GM18868 (cell line): ENCODE data around the gene ITSN1.

Experiments used
- ATAC-seq: cut with Tn5 transposase; IDR thresholded peaks from one replicate; pipeline ENCODE4 v1.9.1; 2021; ENCODE audit warnings: mild to moderate bottlenecking, moderate library complexity; ENCODE audit not compliant: unreplicated experiment

The ITSN1 gene

DNA sequence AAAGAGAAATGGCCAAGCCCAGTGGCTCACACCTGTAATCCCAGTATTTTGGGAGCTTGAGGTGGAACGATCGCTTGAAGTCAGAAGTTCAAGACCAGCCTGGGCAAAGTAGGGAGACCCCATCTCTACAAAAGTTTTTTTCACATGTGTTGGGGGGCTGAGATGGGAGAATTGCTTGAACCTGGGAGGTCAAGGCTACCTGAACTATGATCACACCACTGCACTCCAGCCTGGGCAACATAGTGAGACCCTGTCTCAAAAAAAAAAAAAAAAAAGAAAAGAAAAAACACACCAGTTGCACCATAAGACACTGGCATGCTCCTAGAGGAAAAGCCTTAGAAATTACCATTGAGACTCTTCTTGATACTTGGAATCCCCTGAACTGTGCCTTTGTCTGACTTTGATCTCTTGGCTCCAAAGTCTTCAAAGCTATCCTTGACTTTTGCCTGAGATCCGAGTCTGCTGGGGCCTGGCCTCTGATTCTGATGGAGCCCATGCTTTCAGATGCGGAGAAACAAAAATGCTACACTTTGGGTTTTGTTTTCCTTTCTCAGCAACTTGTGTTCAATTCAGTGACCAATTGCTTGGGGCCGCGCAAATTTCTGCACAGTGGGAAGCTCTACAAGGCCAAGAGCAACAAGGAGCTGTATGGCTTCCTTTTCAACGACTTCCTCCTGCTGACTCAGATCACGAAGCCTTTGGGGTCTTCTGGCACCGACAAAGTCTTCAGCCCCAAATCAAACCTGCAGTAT lies 239.6 kb downstream of the ITSN1 start:
- no peak for ATAC-seq

DNA sequence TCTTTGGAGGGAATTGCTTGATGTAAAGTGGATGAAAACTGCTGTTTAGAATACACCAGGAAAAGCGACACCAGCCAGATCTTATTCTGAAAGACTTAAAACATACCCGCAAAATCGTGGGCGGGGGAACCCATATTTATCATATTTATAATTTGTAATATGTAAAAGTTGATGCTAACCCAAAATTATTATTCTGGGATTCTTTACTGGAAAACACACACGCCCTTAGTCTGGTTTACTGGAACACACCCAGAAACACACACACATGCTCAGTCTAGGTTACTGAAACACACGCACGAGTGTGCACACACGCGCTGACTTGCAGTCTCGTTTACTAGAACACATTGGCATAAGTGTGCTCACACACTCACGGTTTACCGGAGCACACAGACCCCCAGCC lies 240.8 kb downstream of the ITSN1 start:
- no peak for ATAC-seq

DNA sequence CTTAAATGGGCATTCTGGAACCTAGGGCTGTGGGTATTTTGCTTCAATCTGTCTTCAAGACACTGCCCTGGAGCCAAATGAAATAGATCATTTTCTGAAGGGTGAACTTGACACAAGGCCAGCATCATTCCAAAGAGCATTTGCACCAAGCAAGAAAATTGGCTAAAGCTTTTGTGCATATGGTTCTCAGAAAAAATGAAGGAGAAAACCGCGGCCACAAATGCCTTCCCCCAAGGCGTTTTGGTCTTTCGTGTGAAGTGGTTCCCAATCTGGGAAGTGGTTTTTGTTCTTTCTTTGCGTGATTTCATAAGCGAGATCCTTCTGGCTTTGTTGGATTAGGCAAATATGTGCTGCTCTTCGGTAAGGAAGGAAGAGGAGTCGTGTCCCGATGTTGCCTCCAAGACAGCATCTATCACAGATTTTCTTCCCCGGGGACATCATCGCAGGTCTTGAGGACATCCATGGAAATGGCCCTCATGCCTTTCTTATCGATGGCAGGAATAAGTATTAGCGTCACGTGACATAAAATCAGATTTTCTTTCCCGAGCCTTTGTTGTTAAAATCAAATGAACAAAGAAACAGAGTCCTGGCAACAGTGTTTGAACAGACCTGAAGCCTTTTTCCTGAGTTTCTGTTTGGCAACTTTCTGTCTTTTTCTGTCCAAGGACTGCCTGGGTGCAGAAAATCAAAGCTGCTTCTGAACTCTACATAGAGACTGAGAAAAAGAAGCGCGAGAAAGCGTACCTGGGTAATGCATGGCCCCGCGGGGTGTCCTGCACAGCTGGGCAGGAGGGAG lies 242.3 kb downstream of the ITSN1 start:
- ATAC-seq = no peak

DNA sequence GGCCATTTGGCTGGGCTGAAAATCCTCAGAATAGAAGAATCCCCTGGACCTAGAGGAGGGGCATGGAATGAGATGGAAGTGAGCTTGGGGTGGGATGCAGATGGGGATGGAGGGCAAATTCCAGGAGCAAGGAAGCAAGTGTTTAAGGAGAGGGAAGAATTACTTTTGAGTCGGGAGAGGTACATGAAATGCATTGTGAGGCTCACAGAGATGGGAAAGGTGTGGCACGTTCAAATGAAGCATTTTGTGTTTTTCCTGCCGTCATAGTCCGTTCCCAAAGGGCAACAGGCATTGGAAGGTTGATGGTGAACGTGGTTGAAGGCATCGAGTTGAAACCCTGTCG lies 242.8 kb downstream of the ITSN1 start:
- no peak for ATAC-seq

DNA sequence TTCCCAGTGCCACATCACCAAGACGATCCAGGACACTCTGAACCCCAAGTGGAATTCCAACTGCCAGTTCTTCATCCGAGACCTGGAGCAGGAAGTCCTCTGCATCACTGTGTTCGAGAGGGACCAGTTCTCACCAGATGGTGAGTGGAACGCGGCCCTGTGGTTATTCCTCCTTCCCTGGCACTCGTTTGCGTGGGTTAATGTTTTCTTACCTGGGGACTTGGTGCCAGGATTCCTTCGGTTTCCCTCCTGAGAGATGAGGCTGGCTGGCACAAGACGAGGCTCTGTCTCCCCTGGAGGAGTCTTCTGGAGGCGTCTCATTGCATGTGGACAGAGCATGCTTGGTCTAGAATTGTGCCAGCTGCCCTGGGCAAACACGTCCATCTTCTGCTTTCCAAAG lies 244.0 kb downstream of the ITSN1 start:
- no peak for ATAC-seq

DNA sequence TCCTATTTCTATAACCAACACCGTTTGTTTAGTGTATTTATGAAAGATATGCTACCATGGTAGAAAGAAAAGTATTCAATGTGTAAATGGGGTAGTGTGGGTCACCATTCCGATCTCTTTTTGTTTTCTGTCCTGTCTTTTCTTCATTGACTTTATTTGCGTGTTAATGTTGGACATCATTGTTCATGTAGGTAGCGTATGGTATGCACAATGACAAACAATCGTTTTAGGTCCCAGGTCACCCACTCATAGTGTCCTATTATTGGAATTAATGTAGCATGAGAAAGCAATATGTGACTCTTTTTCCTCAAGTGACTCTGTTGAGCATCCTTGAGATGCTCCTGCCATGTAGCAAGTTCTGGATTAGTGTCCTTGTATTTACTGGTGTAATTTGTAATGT lies 247.9 kb downstream of the ITSN1 start:
- no peak for ATAC-seq

DNA sequence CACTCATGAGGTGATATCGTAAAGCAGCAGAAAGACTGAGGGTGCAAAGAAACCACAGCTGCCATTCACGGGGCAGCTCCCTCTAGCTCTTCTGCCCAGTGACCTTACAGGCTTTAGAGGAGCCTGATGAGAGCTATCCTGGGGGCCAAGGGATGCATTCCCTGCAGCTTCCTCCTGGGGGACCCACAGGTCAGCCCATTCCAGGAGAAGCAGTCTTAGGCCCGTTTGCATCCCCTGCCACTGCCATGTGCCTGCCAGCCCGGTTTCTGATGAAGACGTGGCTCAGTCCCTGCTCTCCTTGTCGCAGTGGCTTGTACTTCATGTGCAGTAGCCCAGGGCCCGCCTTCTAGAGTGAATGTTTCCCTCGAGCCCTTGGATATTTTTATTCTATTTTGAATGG lies 250.6 kb downstream of the ITSN1 start:
- ATAC-seq = no peak

DNA sequence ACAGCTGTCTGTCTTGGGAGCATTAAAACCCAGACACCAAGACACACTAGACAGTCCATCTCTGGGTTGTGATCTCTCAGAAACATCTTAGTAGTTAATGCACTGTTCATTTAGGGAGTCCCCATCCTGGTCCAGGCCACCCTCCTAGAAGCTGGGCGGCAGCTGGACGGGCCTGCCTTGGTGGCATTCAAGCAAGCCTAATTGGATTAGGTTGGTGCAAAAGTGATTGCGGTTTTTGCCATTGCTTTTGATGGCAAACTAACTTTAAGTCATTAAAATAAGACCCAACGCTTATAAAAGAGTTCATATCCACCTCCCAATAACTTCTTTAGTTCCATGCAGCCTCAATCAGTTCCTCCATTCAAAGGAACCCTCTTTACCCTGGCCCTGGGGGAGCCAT lies 251.6 kb downstream of the ITSN1 start:
- ATAC-seq = no peak

DNA sequence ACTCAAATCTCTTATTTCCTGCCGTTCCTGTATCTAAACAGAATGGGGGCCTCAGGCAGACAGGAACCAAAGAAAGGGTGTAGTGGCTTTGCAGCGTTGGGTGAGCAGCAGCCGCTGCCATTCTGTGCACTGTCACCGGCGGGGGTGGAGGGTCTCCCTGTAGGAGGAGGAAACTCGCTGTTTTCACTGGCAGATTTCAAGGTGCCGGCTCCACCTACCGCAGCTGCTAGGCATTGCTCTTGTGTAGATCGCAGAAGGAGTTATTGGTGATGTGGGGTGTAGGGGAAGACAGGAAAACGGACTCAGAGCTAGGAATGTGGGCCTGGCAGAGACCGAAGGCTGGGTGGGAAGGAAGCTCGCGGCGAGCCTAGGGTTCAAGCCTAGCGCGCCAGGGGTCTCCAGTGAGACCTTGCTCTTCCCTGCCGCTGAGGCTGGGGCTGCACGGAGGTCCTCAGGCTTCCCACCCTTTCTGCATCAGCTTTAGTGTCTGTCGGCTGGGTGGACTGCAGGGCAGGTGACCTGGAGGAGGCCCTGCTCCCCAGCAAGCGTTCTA lies 252.5 kb downstream of the ITSN1 start:
- peak; percentile 68 for ATAC-seq

DNA sequence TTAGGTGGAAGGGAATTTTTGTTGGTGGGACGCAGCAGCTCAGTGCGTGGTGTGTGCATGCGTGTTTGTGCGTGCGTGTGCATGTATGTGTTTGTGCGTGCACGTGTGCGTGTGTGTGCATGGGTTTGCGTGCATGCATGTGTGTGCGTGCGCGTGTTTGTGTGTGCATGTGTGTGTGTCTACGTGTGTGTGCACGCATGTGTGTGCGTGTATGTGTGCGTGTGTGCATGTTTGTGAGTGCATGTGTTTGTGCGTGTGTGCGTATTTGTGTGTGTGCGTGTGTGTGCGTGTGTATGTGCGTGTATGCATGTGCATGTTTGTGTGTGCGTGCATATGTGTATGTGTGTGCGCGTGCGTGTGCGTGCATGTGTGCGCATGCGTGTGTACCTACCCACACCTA lies 253.1 kb downstream of the ITSN1 start:
- no peak for ATAC-seq

DNA sequence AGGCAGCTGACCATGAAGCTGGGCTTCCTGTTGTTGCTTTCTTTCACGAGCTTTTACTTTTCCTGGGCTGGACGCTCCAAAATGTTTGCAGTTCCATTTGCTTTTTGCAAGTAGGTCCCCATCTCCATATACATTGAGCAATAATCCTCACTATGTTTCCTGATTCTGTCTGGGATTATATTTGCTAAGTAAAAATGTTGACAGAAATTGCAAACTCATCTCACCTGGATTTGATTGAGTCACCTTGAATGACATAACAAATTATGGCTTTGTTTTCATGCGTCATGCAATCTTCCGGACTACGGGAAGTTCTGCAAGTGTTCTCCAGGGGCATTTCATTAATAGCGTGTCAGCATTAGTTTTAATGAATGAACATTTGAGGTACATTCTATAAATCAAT lies 254.4 kb downstream of the ITSN1 start:
- ATAC-seq = no peak

DNA sequence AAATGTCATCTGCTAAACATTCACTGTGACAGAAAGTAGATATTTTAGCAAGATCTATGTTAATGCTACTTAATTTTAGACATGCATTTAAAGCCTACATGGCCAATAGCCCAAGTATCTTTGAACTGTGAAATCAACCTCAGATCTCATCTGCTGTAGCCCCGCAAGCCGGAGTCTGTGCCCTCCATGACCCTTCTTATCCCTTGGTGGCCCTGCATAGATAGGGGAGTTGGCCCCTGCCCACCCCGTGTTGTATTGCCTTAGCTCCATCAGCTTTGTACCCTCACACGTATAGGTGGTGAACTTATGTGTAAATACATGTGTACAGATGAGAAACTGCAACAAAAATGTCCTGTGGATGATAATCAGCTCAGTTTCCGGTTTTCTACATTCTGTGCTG lies 254.8 kb downstream of the ITSN1 start:
- no peak for ATAC-seq

DNA sequence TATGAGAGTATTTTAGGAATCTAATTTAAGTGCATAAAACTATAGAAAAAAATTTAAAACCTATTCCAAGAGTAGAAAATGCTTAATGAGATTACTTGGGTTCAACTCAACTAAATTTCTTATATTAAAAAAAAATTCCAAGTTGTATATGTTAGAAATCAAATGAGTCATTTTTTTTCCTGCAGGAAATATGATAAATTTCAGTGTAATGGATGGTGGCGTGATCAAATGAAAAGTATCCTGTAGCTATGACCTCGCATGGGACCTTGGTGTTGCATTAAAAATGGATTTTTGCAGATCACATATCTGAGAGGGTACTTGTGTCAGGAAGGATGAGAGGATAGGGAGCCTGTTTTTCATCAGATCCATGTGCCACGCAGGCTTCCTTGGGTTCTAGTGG lies 255.4 kb downstream of the ITSN1 start:
- no peak for ATAC-seq

DNA sequence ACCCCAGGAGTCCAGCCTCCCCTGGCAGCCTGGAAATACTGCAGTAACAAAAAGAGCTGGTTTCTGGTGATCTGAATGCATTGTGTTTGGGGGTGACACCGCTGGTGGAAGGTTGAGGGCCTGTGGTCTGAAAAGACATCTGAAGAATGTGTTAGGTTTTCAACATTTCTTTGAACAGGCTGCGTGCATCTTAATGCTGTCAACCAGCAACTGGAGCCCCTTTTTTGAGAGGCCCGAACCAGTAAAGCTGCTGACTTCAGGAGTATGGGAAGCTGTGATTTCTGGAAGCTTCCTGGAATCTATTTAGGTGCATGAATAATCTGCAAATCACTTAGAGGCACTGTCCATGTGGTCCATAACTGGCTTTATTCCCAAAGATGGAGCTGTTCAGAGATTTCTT lies 256.3 kb downstream of the ITSN1 start:
- no peak for ATAC-seq

DNA sequence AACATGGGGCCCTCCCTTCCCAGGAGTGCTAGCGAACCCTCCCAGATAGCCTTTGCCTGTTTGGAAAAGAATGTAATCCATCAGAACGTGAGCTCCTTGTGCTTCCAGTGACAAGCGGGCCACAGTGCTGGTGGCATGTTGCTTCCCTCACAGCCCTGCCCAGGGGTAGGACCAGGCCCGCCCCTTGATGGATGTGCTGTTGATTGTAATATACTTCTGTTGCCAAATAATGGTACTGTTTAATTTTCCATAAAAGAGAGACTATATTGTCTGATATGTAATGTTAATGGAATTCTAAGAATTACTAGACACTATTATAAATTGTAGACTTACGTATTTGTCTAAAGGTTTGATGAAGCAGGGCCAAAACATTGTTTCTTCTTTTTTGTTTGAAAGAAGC lies 256.9 kb downstream of the ITSN1 start:
- ATAC-seq = no peak

DNA sequence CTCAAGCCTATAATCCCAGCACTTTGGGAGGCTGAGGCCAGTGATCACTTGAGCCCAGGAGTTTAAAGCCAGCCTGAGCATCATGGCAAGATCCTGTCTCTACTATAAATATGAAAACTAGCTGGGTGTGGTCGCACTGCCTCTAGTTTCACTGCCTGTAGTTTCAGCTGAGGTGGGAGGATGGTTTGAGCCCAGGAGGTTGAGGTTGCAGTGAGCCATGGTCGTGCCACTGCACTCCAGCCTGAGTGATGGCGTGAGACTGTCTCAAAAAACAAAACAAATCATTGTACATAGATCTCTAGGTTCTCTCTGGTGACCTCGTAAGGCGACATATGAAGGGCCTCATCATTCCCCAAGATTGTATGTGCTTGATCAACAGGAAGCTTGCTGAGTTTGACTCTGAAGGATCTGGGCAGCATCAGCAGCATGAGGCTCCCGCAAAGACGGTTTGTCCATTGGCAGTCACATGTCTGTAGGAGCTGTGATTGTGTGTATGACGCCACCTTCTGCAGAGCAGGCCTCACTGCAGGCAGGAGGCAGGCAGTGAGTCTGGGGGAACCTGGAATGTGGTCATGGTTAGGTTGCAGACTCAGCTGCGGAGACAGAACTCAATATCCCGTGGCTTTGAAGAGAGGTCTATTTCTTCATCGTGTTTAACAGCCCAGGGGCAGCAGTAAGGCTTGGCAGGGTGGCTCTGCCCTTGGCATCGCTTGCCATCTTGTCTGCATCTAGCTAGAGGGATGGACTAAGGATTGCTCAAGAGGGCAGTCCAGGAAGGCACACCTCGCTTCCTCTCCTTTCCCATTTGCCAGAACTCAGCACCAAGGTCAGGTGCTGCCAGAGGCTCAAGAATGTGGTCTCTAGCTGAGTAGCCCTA lies 259.3 kb downstream of the ITSN1 start:
- ATAC-seq = no peak

DNA sequence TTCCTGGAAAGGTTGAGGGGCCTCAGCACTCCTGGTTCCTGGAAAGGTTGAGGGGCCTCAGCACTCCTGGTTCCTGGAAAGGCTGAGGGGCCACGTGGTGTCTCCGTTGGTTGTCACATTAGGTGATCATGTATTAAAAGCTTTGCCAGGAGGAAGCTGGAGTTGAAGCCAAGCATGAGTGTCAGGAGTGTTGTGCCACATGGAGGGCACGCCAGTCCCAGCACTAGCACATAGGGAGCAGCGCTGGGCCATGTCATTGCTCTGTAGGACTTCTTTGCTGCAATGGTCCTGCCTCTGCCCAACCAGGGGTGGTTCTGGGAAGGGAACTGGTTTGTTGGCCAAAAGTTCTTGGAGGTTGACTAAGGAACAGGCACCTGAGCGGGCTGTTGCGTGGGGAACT lies 260.0 kb downstream of the ITSN1 start:
- no peak for ATAC-seq

DNA sequence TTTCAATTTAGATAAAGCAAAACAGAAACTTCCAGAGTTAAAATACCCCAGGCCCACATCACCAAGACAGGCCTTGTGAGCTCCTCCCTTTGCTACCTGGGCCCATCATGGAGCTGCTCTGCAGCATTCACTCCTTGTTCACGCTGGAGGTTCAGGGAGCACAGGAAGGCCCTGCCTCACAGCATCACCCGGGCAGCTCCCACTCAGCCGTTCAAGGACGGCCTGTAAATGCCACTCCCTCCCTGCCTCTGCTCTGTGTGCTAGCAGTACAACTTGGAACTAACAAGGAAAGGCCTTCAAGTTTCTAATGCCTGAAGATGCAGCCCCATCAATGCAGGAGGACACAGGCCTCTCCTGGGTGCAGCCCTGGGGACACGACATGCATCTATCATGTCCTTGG lies 261.7 kb downstream of the ITSN1 start:
- ATAC-seq = no peak

DNA sequence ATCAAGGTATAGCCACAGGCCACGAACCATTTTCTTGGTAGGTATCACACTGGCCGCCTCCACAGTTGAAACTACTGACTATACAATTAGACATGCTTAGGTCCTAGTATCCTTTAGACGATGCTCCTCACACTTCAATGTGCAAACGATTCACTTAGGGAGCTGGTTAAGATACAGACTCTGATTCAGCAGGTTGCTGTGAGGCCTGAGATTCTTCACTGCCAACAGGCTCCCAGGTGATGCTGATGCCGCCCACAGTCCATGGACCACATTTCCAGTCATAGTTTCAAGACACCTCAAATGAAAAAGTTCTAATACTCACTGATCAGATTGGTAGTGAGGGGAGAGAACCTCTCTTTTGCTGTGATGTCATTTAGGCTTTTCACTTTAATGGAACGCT lies 266.5 kb downstream of the ITSN1 start:
- no peak for ATAC-seq

DNA sequence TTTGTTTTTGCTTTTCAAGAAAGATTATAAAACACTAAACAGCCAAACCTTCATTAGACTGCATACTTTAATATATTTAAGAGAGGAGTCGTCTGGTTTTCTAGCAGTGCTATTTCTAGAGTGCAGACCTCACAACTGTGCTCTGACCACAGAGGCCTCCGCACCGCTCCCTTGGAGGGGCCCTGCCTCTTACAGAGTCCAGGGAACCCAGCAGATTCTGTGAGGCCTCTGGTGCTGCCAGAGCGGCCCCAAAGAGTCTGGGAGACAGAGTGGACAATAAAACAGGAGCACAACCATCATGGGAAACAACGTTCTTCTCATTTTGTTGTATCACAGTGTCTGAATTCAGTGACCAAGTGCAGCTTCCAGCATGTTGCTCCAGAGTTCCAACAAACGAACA lies 267.5 kb downstream of the ITSN1 start:
- no peak for ATAC-seq

DNA sequence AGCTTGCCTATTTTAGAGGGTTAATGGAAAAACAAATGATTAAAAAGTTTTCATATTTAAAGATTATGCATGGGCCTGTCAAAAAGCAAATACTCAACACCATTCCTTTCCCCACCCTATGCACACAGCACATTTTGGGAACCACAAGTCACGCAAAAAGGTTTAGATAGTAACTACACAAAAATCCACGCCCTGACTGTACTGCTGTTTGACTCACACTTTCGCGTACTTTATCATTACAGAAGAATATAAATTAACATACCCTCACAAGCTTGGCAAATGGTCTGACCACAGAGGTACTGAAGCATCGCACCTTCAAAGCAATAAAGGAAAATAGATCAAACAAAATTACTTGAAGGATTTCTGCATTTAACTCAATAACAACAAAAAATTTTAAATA lies 271.9 kb downstream of the ITSN1 start:
- ATAC-seq = no peak
